ENCODE results near the gene CTDSP2. TPM values are rescaled to one million over a fixed set of nuclear protein-coding genes. Genes with fewer than 3 reads are reported as not detected.

CTDSP2 gene
- total RNA-seq, 1 donor from 2014 or later, result 71.2 TPM

GRCh38 chr12:57781801-57782200 is 64.7 kb downstream of the CTDSP2 start:
- H3K36me3 ChIP-seq (ENCODE audit: control insufficient read depth, insufficient read depth, low read length), result no peaks in the 10 kb centered on the region
- TF ChIP-seq CTCF (IDR thresholded peaks at IDR 0.05; ENCODE audit: insufficient read depth, low read length, poor library complexity, severe bottlenecking), result no peak
- no peak for DNase-seq (ENCODE audit: low read depth)
- H3K4me3 ChIP-seq (ENCODE audit: low read depth, low read length), result no peak overlapping the region
- no peaks in the 10 kb centered on the region for H3K27me3 ChIP-seq (ENCODE audit: control insufficient read depth, insufficient read depth, low read length)

DNA sequence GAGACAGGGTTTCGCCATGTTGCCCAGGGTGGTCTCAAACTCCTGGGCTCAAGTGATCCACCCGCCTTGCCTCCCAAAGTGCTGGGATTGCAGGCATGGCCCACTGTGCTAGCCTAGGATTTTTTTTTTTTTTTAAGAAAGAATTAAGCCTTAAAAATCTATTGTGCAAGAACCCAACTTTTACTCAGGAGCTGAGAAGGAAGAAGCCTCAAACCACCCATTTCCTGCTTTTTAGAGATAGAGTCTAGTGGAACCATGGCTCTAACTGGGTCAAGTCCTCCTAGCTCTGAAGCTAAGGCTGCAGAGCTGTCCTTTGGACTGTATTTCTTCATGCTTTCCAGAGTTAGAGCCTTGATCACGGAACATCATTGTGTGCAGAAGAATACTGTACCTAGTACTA is 65.3 kb downstream of the CTDSP2 start:
- TF ChIP-seq CTCF (IDR thresholded peaks at IDR 0.05; ENCODE audit: insufficient read depth, low read length, poor library complexity, severe bottlenecking), result no peak
- no peak for DNase-seq (ENCODE audit: low read depth)
- H3K27me3 ChIP-seq (ENCODE audit: control insufficient read depth, insufficient read depth, low read length), result no peaks in the 10 kb centered on the region
- H3K36me3 ChIP-seq (ENCODE audit: control insufficient read depth, insufficient read depth, low read length), result no peaks in the 10 kb centered on the region
- H3K4me3 ChIP-seq (ENCODE audit: low read depth, low read length), result no peak overlapping the region

- no peak for TF ChIP-seq CTCF (IDR thresholded peaks at IDR 0.05; ENCODE audit: insufficient read depth, low read length, poor library complexity, severe bottlenecking)
- H3K36me3 ChIP-seq (ENCODE audit: control insufficient read depth, insufficient read depth, low read length), result no peaks in the 10 kb centered on the region
- H3K4me3 ChIP-seq (ENCODE audit: low read depth, low read length), result no peak overlapping the region
- no peak for DNase-seq (ENCODE audit: low read depth)
- no peaks in the 10 kb centered on the region for H3K27me3 ChIP-seq (ENCODE audit: control insufficient read depth, insufficient read depth, low read length)
Measured at GRCh38 chr12:57780284-57780897, 66.1 kb downstream of the CTDSP2 start.

GRCh38 chr12:57779736-57780135 is 66.8 kb downstream of the CTDSP2 start:
- Histone ChIP-seq H3K36me3 (ENCODE audit: control insufficient read depth, insufficient read depth, low read length) (no peaks in the 10 kb centered on the region), H3K4me3 (ENCODE audit: low read depth, low read length) (no peak overlapping the region), H3K27me3 (ENCODE audit: control insufficient read depth, insufficient read depth, low read length) (no peaks in the 10 kb centered on the region)
- DNase-seq (ENCODE audit: low read depth), result no peak
- no peak for TF ChIP-seq CTCF (IDR thresholded peaks at IDR 0.05; ENCODE audit: insufficient read depth, low read length, poor library complexity, severe bottlenecking)

DNA sequence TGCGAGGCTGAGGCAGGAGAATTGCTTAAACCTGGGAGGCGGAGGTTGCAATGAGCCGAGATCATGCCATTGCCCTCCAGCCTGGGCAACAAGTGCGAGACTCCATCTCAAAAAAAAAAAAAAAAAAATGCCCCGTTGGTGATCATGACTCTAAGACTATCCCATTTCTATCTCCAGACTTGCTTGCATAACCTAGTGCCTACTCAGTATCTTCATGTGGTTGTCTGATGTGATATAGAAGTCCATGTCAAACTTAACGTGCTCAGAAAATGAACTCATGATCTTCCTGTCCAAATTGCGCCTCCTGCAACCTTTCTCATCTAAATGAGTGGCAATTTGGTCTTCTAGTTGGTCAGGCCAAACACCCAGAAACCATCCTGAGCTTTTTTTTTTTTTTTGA is 68.6 kb downstream of the CTDSP2 start:
- Histone ChIP-seq H3K4me3 (ENCODE audit: low read depth, low read length) (no peak overlapping the region), H3K36me3 (ENCODE audit: control insufficient read depth, insufficient read depth, low read length) (no peaks in the 10 kb centered on the region), H3K27me3 (ENCODE audit: control insufficient read depth, insufficient read depth, low read length) (no peaks in the 10 kb centered on the region)
- no peak for DNase-seq (ENCODE audit: low read depth)
- TF ChIP-seq CTCF (IDR thresholded peaks at IDR 0.05; ENCODE audit: insufficient read depth, low read length, poor library complexity, severe bottlenecking), result no peak

DNA sequence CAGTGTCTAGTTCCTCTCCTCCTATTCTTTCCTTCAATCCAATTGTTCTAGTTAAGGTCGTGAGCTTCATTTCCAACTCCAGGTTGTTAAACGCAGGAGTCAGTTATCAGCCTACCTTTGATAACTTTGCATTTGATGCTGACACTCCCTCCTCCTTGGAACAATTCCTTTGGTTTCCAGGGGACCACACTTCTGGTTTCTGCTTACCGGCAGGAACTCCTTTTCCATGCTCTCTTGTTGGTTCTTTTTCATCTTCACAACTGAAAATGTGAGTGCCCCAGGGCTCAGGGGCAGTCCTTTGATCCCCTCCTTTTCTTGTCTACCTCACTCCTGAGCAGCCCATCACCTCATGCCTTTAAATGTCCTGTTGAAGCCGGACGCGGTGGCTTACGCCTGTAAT is 69.2 kb downstream of the CTDSP2 start:
- TF ChIP-seq CTCF (IDR thresholded peaks at IDR 0.05; ENCODE audit: insufficient read depth, low read length, poor library complexity, severe bottlenecking), result no peak
- no peak overlapping the region for H3K4me3 ChIP-seq (ENCODE audit: low read depth, low read length)

More for the DNA sequence above, 69.2 kb downstream of the CTDSP2 start:
- Histone ChIP-seq H3K27me3 (ENCODE audit: control insufficient read depth, insufficient read depth, low read length) (no peaks in the 10 kb centered on the region), H3K36me3 (ENCODE audit: control insufficient read depth, insufficient read depth, low read length) (no peaks in the 10 kb centered on the region)
- no peak for DNase-seq (ENCODE audit: low read depth)

Measured in kidney epithelial cell (primary cell).